Endometrium (tissue), 2 donors: ENCODE measurements around the gene SPDL1.
A peak's percentile ranks its signal among the peaks of the same experiment; 100 is the strongest.

Experiments used
- FAIRE-seq: peaks from 2 replicates; lab custom pipeline; 2012; peaks lifted over from hg19 to GRCh38; lab: Jason Lieb, UNC
- donor health status: control.
- donor health status: control.

SPDL1 gene

GRCh38 chr5:169583424-169584220 lies at the start of gene SPDL1:
Gene SPDL1 (plus strand): TSS chr5:169583773. CDS start chr5:169588417, 4,644 bp downstream.
- peak; percentile 92 for FAIRE-seq

- FAIRE-seq: no peak
These were observed 49.2 kb upstream of the SPDL1 start for GRCh38 chr5:169534311-169534880.

GRCh38 chr5:169534939-169535338 lies 48.6 kb upstream of the SPDL1 start:
- no peak for FAIRE-seq

- FAIRE-seq: no peak
These were observed 44.6 kb upstream of the SPDL1 start for GRCh38 chr5:169538944-169539343.

GRCh38 chr5:169542811-169543210 lies 40.8 kb upstream of the SPDL1 start:
- FAIRE-seq: no peak

GRCh38 chr5:169544264-169544950 lies 39.2 kb upstream of the SPDL1 start:
- no peak for FAIRE-seq

- FAIRE-seq: no peak
These were observed 37.8 kb upstream of the SPDL1 start for GRCh38 chr5:169545762-169546161.

GRCh38 chr5:169546346-169546745 lies 37.2 kb upstream of the SPDL1 start:
- FAIRE-seq: no peak

- no peak for FAIRE-seq
These were observed 36.1 kb upstream of the SPDL1 start for GRCh38 chr5:169547508-169547907.

GRCh38 chr5:169548315-169548714 lies 35.3 kb upstream of the SPDL1 start:
- FAIRE-seq: peak; percentile 59

- no peak for FAIRE-seq
These were observed 34.0 kb upstream of the SPDL1 start for GRCh38 chr5:169549453-169550100.

GRCh38 chr5:169550227-169550626 lies 33.3 kb upstream of the SPDL1 start:
- FAIRE-seq: no peak

- FAIRE-seq: no peak
These were observed 32.4 kb upstream of the SPDL1 start for GRCh38 chr5:169551146-169551545.

- FAIRE-seq: no peak
These were observed 31.9 kb upstream of the SPDL1 start for GRCh38 chr5:169551696-169552095.

GRCh38 chr5:169554251-169554650 lies 29.3 kb upstream of the SPDL1 start:
- no peak for FAIRE-seq

- peak; percentile 4 for FAIRE-seq
These were observed 25.7 kb upstream of the SPDL1 start for GRCh38 chr5:169557838-169558237.

- no peak for FAIRE-seq
These were observed 21.7 kb upstream of the SPDL1 start for GRCh38 chr5:169561893-169562292.

- no peak for FAIRE-seq
These were observed 20.2 kb upstream of the SPDL1 start for GRCh38 chr5:169563369-169563768.

- FAIRE-seq: no peak
These were observed 17.4 kb upstream of the SPDL1 start for GRCh38 chr5:169566202-169566601.

GRCh38 chr5:169567079-169567478 lies 16.5 kb upstream of the SPDL1 start:
- no peak for FAIRE-seq

- no peak for FAIRE-seq
These were observed 14.1 kb upstream of the SPDL1 start for GRCh38 chr5:169569513-169569912.

- no peak for FAIRE-seq
These were observed 12.2 kb upstream of the SPDL1 start for GRCh38 chr5:169571355-169571754.
